ENCODE measurements around the gene TYW5. TPM values are rescaled to one million over a fixed set of nuclear protein-coding genes. Genes with fewer than 3 reads are reported as not detected.
A peak's percentile ranks its signal among the peaks of the same experiment; 100 is the strongest.

The TYW5 gene
- total RNA-seq, 1 donor from 2014 or later, result 12.5 TPM

DNA sequence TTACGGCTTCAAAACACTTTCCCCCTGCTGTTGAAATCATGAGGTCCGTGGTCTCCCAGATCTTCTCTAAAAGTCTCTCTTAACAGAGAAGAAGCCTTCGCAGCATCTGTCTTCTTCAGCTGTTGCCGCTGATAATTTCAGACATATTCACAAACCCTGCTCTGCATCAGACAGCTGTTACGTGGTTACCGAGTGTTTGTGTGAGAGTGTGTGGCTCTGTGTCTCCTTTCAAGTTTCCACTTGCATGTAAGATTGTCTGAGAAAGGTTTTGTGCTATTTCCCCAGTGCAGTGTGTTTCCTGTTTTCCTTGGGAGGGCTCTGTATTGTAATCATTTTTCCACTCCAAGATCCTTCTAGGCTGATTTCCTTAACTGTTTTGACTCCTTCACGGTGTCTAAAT lies 32.9 kb upstream of the TYW5 start:
- ATAC-seq (ENCODE audit: low read depth), result no peak
- no peak for DNase-seq
- no peaks in the 10 kb centered on the region for H3K4me1 Mint-ChIP-seq
- H3K36me3 Mint-ChIP-seq (ENCODE audit: low read depth), result no peaks in the 10 kb centered on the region
- H3K27me3 Mint-ChIP-seq, result no peaks in the 10 kb centered on the region
- H3K9me3 Mint-ChIP-seq, result no peaks in the 10 kb centered on the region
- intact Hi-C loops (cut with micrococcal nuclease), result no loop called here
- POLR2A ChIA-PET, result no interaction called here
- TF ChIP-seq CTCF (IDR thresholded peaks at IDR 0.05), result no peak
- no peak overlapping the region for H3K27ac Mint-ChIP-seq
- CTCF ChIA-PET, result interaction anchor here (1.1 kb wide), 1 partner anchor 14 kb away, joined by 3 read pairs; no protein-coding TSS in a partner anchor
- H3K4me3 Mint-ChIP-seq, result no peak overlapping the region

DNA sequence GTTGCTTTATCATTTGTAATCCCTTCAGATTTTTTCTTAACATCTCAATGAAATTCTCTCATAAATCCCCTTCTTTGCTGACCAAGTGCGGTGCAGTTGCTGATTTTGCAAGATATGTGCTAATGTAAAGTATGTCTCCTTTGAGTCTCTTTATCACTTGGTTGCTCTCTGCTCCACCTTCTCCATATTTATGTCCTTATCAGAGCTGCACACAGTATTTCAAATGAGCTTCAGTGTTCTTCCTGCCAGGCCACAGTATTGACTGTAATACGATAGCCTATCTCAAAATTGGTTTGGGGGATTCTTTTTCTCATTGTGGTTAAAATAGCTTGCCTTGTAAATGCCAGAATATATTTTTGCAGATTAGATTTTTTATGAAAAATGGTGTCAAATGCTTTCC lies 32.3 kb upstream of the TYW5 start:
- ATAC-seq (ENCODE audit: low read depth) (no peak), DNase-seq (no peak)
- no peaks in the 10 kb centered on the region for H3K27me3 Mint-ChIP-seq
- no peak for TF ChIP-seq CTCF (IDR thresholded peaks at IDR 0.05)
- H3K4me1 Mint-ChIP-seq, result no peaks in the 10 kb centered on the region
- intact Hi-C loops (cut with micrococcal nuclease), result no loop called here
- CTCF ChIA-PET, result interaction anchor here (1.1 kb wide), 1 partner anchor 15 kb away, joined by 3 read pairs; no protein-coding TSS in a partner anchor
- H3K36me3 Mint-ChIP-seq (ENCODE audit: low read depth), result no peaks in the 10 kb centered on the region
- no peaks in the 10 kb centered on the region for H3K9me3 Mint-ChIP-seq
- POLR2A ChIA-PET, result no interaction called here
- no peak overlapping the region for H3K27ac Mint-ChIP-seq
- no peak overlapping the region for H3K4me3 Mint-ChIP-seq

DNA sequence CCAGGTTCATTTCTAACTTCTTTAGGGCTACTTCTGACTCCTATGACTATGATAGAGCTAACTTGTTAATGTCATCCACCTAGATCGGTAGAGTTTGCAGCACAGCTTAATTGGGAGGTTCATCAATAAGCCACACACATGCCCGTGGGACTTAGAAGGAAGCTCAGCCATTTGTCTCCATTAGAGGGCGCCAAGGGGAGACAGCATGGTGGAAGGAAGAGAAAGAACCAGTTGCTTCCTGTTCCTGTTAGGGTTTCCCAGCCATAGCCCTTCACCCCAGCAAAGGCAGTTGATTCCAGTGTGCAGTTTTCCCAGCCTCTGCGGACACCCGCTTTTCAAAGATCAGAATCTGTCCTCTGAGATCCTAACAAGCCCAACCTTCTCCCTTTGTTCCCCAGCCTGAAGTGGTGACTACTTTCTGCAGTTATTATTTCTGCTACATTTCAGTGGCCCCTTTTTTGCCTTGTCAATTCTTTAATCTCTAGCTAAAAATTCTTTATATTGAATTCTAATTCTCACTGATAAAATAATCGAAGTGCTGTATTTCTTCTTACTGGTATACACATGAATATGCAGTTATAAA lies 30.4 kb upstream of the TYW5 start:
- no peaks in the 10 kb centered on the region for H3K4me1 Mint-ChIP-seq
- H3K9me3 Mint-ChIP-seq, result no peaks in the 10 kb centered on the region
- no peak overlapping the region for H3K4me3 Mint-ChIP-seq
- TF ChIP-seq CTCF (IDR thresholded peaks at IDR 0.05), result no peak
- no peaks in the 10 kb centered on the region for H3K36me3 Mint-ChIP-seq (ENCODE audit: low read depth)
- ChIA-PET CTCF (interaction anchor here (0.8 to 1.9 kb wide), 4 partner anchors 9 to 495 kb away, joined by 3 to 5 read pairs (median 3); no protein-coding TSS in a partner anchor), POLR2A (no interaction called here)
- no peak for DNase-seq
- intact Hi-C loops (cut with micrococcal nuclease), result no loop called here
- peak; percentile 65 for ATAC-seq (ENCODE audit: low read depth)
- H3K27me3 Mint-ChIP-seq, result no peaks in the 10 kb centered on the region
- no peak overlapping the region for H3K27ac Mint-ChIP-seq

GRCh38 chr2:199984755-199985154 lies 29.5 kb upstream of the TYW5 start:
- Mint-ChIP-seq H3K36me3 (ENCODE audit: low read depth) (no peaks in the 10 kb centered on the region), H3K4me3 (no peak overlapping the region), H3K27me3 (no peaks in the 10 kb centered on the region), H3K27ac (no peak overlapping the region), H3K9me3 (no peaks in the 10 kb centered on the region), H3K4me1 (peaks cover 3% of the 10 kb centered on the region)
- intact Hi-C loops (cut with micrococcal nuclease), result loop anchor here (5.0 kb wide), 1 partner anchor 593 kb away; no protein-coding TSS in a partner anchor
- DNase-seq, result no peak
- ChIA-PET CTCF (interaction anchor here (0.8 to 1.9 kb wide), 4 partner anchors 17 to 497 kb away, joined by 3 to 6 read pairs (median 4); no protein-coding TSS in a partner anchor), POLR2A (interaction anchor here (0.6 kb wide), 1 partner anchor 334 kb away, joined by 14 read pairs; no protein-coding TSS in a partner anchor)
- TF ChIP-seq CTCF (IDR thresholded peaks at IDR 0.05), result no peak
- ATAC-seq (ENCODE audit: low read depth), result no peak

GRCh38 chr2:199984159-199984558 lies 28.9 kb upstream of the TYW5 start:
- no peak for ATAC-seq (ENCODE audit: low read depth)
- ChIA-PET CTCF (interaction anchor here (0.8 to 1.9 kb wide), 3 partner anchors 488 to 498 kb away, joined by 3 to 6 read pairs (median 5); no protein-coding TSS in a partner anchor), POLR2A (interaction anchor here (0.6 kb wide), 1 partner anchor 335 kb away, joined by 14 read pairs; no protein-coding TSS in a partner anchor)
- no peaks in the 10 kb centered on the region for H3K36me3 Mint-ChIP-seq (ENCODE audit: low read depth)
- DNase-seq, result no peak
- intact Hi-C loops (cut with micrococcal nuclease), result loop anchor here (5.0 kb wide), 1 partner anchor 593 kb away; no protein-coding TSS in a partner anchor
- peaks cover 3% of the 10 kb centered on the region for H3K4me1 Mint-ChIP-seq
- no peaks in the 10 kb centered on the region for H3K27me3 Mint-ChIP-seq
- H3K4me3 Mint-ChIP-seq, result no peak overlapping the region
- TF ChIP-seq CTCF (IDR thresholded peaks at IDR 0.05), result no peak
- H3K9me3 Mint-ChIP-seq, result no peaks in the 10 kb centered on the region
- H3K27ac Mint-ChIP-seq, result no peak overlapping the region
